AG08396 (cell line): Measurements from ENCODE around the gene TUBG2.
"Not testable (repeated sequence)": the region's sequence is repeated elsewhere in the genome, so short reads cannot be mapped to it uniquely, and the experiment has no call there.

Source experiments
- DNase-seq: peaks from one replicate; pipeline ENCODE4 v3.0.0; 2012; ENCODE audit warnings: low spot score, mixed read lengths

Gene TUBG2

DNA sequence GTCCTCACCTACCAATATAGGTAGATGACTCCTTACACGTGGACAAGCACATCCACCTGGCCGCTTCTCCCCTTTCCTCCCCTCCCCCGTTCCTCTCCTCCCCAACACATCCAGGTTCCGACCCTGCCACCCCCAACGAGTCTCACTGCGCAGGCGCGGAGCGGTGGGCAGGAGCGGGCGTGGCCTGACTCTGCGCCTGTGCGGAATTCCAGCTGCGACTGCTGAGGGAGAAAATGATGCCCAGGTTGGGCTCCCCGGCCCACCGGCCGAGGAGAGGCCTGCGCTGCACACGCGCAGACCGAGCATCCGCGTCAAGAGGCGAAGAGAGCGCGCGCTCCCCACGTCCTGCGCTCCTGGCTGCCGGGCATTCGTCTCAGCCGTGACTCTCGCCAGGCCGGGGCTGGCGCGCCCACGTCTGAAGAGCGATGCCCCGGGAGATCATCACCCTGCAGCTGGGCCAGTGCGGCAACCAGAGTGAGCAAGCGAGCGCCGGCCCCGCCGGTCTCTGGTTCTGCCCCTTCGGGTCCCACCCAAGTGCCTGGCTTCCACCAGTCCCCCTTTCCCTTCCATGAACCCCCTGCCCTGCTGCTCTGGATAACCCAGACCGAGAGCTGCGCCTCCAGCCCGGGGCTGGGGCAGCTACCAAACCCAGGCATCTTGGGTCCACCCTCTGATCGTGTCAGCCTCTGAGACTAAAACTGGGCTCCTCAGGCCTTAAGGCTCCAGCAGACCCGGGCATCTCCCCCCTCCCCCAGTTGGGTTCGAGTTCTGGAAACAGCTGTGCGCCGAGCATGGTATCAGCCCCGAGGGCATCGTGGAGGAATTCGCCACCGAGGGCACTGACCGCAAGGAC is at the start of gene TUBG2:
TSS of gene TUBG2 (plus strand) at position 206 of the 853 bp plus-strand sequence. CDS start at position 426, 220 bp downstream.
- peak; percentile 98 for DNase-seq

DNA sequence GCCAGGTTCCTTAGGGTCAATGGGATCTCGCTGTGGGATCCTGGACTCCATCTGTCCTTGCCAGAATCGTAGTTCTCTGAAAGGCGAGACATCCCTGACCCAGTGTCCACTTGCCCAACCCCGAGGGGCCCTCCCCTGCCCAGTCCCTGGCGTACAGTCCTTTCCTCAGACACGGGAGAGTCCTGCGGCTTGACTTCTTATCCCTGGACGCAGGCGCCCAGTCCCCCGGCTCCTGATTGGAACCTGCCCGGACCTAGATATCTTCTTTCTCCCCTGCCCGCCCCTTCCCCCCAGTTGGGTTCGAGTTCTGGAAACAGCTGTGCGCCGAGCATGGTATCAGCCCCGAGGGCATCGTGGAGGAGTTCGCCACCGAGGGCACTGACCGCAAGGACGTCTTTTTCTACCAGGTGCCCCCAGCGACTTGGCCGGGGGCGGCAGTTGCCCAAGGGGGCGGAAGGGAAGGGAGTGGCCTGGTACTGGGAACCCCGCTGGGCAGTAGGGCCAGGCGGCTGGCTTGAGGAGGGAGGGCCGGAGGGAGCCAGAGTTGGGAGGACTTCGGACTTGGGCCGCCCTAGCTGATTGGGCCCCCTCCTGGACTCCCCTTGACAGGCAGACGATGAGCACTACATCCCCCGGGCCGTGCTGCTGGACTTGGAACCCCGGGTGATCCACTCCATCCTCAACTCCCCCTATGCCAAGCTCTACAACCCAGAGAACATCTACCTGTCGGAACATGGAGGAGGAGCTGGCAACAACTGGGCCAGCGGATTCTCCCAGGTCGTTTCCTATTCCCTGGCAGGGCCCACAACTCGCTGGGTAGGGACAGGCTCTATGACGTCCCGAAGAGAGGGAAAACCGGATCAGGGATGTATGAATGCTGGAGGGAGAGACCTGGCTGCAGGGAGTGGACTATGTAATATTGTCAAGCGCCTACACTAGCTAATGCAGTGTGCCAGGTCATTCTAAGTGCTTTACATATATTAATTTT is 49.0 kb upstream of the TUBG2 start:
- DNase-seq, result not testable (repeated sequence)

DNA sequence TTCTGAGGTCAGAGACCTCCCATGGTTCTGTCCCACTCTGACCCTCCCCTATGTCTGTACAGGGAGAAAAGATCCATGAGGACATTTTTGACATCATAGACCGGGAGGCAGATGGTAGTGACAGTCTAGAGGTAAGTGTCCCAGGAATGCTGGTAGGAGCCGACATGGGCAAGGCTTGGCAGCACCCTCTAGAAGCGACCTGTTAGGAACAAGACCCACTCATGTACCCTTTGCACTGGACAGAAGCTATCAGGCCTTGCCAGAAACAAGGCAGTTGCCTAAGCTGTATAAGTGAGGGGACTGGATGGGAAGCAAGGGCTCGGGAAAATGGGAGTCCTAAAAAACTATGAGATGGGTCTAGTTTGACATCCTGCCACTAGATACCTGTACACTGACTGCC is 47.1 kb upstream of the TUBG2 start:
- DNase-seq, result no peak

DNA sequence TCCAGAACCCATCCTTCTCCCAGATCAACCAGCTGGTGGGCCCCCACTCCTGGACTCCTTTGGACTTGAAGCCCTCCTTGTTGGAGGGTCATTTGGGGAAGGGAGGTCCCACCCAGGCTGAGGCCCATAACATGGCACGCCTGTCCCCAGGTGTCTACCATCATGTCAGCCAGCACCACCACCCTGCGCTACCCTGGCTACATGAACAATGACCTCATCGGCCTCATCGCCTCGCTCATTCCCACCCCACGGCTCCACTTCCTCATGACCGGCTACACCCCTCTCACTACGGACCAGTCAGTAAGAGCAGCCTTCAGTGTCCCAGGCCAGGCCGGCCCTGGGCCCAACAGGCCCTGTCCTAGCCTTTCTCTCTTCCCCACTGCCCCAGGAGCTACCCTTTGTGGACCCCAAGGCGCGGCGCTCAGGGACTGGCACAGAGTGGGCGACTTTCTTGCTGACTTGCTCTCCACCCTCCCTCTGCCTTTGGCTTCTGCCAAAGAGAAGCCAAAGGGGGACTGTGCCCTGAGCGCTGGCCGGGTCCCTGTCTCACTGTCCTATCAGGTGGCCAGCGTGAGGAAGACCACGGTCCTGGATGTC is 45.3 kb upstream of the TUBG2 start:
- DNase-seq, result no peak

DNA sequence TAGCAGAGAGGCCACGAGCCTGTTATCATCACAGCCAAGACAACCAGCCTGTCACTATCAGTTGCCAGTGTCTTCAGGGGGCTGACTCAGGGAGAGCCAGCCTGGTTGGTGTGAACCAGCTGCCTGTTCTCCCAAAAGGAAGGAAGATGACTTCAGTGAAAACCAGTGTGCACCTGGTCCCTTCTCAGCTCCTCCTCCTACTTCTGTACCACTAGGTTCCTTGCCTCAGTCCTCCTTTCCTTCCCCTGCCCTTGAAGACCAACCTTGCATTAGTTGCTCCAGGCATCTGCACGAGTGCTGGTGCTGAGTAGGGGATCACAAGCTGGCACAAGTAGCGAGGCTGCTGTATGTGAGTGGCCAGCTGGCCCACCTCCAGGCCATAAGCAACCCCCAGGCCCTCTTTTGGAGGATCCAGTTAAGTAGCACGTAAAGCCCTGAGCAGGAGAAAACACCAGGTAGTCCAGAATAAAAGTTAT is 41.1 kb upstream of the TUBG2 start:
- no peak for DNase-seq

DNA sequence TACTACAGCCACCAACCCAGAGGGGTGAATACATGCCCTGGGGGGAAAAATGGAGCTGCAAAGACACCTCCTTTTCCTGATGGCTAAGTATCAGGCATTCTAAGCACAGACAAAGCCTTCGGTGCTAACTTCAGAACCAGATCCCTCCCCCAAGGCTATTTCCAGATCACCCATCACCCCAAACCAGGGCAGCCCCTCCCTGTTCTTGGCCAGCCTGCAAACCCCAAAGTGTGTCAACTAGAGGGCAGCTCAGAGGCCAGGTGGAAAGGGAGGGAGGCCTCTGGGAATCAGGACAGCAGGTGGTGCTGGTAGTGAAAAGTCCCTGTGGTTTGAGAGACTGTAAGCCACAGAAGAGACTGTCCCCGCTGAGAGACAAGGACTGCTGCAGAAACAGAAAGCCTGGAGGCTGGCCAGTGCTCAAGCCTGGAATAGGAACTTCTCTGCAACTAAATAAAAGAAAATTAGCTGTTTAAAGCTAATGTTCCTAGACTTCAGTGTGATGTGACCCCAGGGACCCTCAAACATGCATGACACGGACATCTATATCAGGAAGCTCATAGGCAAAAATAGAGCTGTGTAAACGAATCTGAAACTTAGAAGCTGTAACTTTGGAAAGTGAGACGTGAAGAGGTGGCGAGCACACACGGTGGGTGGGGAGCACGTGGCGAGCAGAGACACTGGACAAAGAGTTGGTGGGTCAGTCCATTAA is 40.5 kb upstream of the TUBG2 start:
- no peak for DNase-seq

DNA sequence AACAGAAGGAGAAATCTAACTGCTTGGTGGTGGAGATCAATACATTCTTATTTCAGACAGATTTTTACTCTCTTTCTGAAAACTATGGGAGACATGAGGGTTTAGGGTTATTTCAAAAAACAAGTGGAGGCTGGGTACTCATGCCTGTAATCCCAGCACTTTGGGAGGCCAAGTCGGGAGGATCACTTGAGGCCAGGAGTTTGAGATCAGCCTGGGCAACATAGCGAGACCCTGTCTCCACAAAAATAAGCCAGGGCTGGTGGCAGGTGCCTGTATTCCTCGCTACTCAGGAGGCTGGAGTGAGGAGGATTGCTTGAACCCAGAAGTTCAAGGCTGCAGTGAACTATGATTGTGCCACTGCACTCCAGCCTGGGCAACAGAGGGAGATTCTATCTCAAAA is 37.1 kb upstream of the TUBG2 start:
- DNase-seq, result not testable (repeated sequence)

DNA sequence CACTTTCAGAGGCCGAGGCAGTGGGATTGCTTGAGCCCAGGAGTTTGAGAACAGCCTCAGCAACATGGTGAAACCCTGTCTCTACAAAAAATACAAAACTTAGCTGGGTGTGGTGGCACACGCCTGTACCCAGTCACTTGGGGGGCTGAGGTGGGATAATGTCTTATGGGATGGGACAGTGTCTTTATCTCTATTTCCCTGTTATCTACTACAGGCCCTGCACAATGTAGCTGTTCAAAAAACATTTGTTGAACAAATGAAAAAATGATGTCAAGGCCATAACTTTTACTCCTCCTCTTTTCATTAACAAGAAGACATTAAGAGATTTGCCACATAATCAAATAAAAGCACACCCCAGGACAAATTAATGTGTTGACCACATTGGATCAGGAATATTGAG is 35.8 kb upstream of the TUBG2 start:
- no peak for DNase-seq

DNA sequence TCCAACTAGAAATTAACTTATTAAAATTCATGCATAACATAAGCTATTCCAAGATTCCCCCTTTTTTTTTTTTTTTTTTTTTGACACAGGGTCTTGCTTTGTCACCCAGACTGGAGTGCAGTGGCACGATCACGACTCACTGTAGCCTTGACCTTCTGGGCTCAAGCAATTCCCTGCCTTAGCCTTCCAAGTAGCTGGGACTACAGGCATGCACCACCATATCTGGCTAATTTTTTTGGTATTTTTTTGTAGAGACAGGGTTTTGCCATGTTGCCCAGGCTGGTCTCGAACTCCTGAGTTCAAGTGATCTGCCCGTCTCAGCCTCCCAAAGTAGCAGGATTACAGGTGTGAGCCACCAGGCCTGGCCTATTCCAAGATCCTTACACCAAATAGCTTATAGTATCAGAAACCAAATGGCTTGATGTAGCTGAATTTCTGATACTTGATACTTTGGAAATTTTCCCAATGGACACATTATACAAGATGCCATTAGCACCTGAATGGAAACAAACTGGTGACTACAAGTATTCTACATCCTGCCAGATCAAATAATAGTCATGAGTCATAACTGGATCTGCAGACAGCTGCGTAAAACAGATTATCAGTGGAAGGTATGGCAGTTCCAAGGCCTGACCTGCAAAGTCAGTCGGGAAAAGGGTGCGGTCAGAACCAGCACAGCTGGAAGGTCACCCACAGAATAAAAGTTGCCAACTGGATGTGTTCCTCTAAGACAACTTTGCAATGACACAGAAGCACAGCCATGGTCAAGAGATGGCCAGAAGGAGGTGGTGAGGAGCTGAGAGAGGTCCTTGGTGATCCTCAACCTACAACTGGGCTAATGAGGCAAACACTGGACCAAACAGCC is 35.1 kb upstream of the TUBG2 start:
- DNase-seq, result no peak

DNA sequence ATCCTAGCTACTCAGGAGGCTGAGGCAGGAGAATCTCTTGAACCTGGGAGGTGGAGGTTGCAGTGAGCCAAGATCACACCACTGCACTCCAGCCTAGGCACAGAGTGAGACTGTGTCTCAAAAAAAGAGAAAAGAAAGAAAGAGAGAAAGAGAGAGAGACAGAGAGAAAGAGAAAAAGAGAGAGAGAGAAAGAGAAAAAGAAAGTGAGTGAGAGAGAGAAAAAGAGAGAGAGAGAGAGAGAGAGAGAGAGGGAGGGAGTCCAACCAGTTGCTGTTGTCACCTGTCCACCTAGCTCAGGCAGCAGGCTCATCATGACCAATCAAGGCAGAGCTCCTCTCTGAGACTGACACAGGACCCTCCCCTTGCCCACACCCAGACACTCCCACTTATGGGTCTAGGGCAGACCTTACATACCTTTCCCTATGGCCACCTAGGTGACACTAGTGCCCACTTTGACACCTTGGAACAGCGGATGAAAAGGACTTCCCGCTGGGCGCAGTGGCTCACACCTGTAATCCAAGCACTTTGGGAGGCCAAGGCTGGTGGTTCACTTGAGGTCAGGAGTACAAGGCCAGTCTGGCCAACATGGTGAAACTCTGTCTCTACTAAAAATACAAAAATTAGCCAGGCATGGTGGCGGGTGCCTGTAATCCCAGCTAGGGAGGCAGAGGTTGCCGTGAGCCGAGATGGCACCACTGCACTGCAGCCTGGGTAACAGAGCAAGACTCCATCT is 31.9 kb upstream of the TUBG2 start:
- not testable (repeated sequence) for DNase-seq

DNA sequence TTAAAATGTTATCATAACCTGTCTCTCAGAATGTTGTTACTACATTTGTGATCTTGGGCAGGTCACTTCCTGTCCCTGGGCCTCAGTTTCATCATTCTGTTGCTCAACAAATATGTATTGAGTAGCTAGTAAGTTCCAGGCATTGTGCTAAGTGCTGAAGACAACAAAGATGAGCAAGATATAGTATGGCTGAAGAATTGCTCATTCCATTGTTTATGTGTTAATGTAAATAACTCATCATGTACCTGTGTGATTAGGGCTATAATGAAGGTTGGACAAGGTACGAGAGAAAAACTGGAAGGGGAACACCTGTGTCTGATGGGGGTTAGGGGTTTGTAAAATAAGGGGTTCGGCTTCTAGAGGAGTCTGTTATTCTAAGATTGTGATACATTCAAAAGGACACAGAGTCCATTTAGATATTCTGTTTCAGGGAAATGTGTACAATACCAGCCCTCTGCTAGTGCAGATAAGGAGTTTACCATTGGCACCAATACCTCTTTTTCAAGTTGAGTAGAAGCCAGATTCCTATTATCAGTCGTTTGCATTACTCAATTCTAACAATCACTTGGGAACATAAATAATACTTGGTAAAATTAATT is 29.6 kb upstream of the TUBG2 start:
- DNase-seq, result no peak

DNA sequence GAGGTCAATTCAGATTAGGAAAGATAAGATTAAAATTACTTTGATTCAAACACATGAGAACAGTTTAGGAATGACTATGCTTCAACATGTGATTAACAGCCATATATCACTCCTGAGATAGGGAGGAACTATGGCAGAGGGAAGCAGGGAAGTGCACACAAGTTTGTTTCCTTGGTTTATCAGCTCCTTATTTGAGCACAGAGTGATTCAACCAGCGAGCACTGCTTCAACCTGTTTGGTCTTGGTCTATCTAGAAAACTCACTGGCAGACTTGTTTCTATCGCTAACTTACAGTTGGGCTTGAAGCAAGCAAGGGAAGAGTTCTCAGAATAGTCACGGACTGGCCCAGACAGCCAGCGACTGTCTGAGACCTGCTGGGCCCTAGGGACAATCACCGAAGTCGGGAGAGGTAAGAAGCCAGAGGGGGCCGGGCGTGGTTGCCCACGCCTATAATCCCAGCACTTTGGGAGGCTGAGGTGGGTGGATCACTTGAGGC is 26.1 kb upstream of the TUBG2 start:
- no peak for DNase-seq

DNA sequence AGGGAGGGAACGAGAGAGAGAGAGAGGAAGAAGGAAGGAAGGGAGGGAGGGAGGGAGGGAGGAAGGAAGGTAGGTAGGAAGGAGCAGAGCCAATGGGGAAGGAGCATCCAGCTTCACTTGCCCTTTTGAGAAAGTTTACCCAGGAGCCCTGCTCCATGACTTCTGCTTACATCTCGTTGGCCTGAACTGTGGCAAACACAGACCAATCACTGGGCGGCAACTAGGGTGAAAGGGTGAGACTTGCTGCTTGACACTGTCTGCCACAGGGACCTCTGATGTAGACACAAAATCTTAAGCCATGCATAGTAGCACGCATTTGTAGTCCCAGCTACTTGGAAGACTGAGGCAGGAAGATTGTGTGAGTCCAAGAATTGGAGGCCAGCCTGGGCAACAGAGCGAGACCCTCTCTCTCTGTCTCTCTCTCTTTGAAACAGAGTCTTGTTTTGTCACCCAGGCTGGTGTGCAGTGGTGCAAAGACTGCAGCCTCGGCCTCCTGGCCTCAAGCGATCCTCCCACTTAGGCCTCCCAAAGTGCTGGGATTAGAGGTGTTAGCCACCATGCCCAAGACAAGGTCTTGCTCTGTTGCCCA is 19.5 kb upstream of the TUBG2 start:
- DNase-seq, result no peak

DNA sequence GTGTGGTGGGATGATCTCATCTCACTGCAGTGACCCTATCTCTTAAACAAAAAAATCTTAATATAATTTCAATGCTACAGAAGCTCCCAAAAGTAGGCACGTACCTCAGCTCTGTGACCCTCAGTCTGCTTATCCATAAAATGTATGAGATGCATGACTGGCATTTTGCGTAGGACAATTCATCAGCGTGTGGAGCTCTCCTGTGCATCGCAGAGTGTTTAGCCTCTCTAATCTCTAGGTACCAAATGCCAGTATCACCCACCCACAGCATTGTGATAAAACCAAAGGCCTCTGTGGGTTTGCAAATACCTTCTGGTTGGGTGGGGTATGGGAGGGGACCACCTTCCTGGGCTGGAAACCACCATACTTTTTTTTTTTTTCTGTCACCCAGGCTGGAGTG is 19.0 kb upstream of the TUBG2 start:
- no peak for DNase-seq

DNA sequence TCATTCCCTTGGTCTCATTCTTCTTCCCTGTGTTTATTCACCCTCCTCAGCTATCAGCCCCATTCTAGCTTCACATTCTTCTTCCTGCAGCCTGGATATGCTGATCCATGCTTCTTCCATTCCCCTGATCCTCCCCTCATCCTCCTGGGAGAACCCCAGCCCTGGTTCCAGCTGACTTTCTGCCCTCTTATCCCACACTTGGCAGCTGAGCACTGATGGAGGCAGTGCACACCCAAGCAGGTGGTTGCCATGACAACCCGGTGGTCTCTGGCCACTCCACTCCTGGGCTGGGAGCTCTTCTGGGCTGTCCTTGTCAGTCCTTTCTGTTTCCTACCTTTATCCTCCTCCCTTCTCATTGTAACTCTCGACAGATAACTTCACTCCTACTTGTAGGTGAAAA is 16.7 kb upstream of the TUBG2 start:
- DNase-seq, result no peak

DNA sequence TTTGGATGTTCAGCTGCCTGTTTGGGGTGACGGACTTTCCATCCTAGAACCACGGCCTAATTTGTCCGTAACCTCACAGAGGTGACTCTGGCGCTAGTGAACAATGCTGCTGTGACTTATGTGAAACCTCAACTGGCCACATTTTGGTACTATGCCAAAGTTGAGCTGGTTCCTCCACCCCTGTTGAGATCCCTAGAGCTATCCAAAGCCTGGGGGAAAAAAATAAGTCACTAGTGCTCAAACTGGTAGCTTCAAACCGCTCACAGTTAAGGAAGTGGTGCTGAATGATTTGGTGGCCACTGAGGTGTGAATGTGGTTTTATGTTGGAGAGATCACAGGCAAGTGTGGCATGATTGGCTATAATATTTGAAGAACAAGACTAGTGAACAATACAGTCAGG is 11.3 kb upstream of the TUBG2 start:
- DNase-seq, result no peak

DNA sequence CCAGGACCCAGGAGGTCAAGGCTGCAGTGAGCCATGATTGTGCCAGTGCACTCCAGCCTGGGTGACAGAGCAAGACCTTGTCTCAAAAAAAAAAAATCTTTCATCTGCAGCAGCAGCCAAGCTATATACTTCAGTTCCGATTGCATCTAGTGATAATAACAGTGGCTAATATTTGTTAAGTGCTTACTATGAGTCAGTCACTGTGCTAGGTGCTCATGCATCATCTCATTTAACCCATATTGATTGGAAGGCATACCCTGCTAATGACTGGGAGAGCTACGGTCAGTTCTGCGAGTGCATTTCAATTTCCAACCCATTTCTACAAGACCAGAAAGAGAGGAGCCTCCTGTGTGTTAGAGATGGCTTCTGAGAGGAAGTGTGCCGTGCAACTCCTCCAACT is 7.7 kb upstream of the TUBG2 start:
- DNase-seq, result no peak

DNA sequence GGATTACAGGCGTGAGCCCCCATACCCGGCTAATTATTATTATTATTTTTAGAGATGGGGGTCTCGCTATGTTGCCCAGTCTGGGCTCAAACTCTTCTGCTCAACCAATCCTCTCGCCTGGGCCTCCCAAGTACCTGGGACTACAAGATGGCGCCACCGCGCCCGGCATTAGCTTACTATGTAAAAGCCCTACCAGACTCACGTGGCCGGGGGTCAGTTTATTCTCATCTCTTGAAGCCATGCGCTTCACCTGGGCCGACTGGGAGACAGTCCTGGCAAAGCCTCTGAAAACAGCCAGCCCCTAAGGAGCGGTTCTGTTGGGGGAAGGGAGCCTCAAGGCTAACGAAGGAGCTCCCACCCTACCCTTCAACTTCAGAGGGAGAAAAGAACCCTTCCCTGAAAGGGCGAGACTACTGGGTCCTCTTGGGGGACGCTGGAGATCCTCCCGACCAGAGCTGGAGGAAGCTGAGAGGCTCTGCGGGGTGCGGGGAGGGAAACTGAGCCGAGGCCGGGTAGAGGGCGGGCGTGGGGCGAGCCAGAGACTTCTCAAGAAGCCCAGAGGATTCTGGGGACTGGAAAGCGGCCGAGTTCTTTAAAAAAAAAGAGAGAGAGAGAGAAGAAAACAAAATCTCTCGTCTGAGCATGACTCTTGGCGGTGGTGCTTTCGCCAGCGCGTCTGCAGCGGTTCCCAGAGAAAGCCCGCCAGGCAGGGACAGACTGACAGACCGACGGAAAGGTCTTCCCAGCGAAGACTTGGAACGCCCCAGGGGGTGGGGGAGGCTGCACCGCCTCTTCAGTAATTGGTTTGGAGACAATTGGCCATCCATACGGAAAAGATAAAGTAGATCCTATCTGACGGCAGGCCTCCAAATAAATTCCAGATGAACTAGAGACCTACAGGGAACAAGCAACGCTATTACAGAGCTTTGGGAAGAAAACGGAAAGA is 5.6 kb upstream of the TUBG2 start:
- DNase-seq, result peak; percentile 62
